SK-N-MC (cell line): ENCODE data around the gene CYP4F22.
"Not testable (repeated sequence)": the region's sequence is repeated elsewhere in the genome, so short reads cannot be mapped to it uniquely, and the experiment has no call there.

Source experiments
- DNase-seq: peaks from one replicate; pipeline ENCODE4 v3.0.0-alpha.2; 2011; ENCODE audit warnings: low read depth, low spot score
- H3K27ac ChIP-seq: fragments of 200-600 bp; sonication (generic); 2 replicates; pipeline ENCODE4 v1.5.1; 2016; ENCODE audit warnings: mixed run types
- H3K36me3 ChIP-seq: fragments of 200-600 bp; sonication (generic); 2 replicates; pipeline ENCODE4 v1.6.1; 2017; ENCODE audit warnings: antibody characterized with exemption, low read length, mixed read lengths; ENCODE audit not compliant: insufficient read depth
- H3K4me3 ChIP-seq: fragments of 200-600 bp; sonication (generic); 2 replicates; pipeline ENCODE4 v1.5.1; 2016
- H3K9ac ChIP-seq: fragments of 200-600 bp; sonication (generic); 2 replicates; pipeline ENCODE4 v1.8.0; 2017; ENCODE audit warnings: mixed run types, mixed read lengths; ENCODE audit not compliant: insufficient read length
- H3K9me3 ChIP-seq: fragments of 200-600 bp; sonication (generic); 2 replicates; pipeline ENCODE4 v1.6.1; 2017; ENCODE audit warnings: low read depth, mild to moderate bottlenecking, antibody characterized with exemption, low read length, moderate library complexity, mixed read lengths
- EZH2 ChIP-seq: fragments of 200-600 bp; sonication (generic); IDR thresholded peaks from one replicate; pipeline ENCODE4 v1.6.1; 2017; ENCODE audit warnings: antibody characterized with exemption
- FOXP2 ChIP-seq: optimal IDR thresholded peaks from 2 replicates; pipeline ENCODE3; 2011; ENCODE audit warnings: mild to moderate bottlenecking, moderate library complexity; ENCODE audit not compliant: insufficient read depth; ENCODE audit errors: extremely low read length, control extremely low read depth
- POLR2AphosphoS5 ChIP-seq: IDR thresholded peaks from 2 replicates; pipeline ENCODE4 v1.6.1; 2012; ENCODE audit warnings: mild to moderate bottlenecking, low read depth, low read length, borderline replicate concordance

The CYP4F22 gene

DNA sequence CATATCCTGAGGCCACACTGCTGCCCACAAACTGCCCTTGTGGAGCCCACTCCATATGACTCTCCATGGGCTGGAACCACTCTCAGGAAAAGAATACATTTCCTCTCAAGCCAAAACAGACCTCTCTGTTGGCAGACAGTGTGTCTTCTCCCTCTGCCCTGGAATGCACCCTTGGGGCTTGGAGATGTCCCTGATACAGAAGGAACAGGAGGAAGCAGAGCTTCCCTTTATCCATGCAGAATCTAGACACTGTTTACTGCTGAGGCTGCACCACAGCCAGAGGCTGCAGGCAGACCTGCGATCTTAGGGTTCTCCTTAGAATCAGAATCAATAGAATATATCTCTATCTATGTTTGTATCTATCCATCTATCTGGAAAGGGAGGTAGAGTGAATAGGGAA, 79.9 kb downstream of the CYP4F22 start:
- H3K9me3 ChIP-seq: no peaks in the 10 kb centered on the region
- H3K36me3 ChIP-seq: no peaks in the 10 kb centered on the region
- H3K27ac ChIP-seq: no peak overlapping the region
- no peak overlapping the region for H3K9ac ChIP-seq
- TF ChIP-seq FOXP2 (no peak), EZH2 (no peak), POLR2AphosphoS5 (no peak)
- DNase-seq: no peak
- no peak overlapping the region for H3K4me3 ChIP-seq

DNA sequence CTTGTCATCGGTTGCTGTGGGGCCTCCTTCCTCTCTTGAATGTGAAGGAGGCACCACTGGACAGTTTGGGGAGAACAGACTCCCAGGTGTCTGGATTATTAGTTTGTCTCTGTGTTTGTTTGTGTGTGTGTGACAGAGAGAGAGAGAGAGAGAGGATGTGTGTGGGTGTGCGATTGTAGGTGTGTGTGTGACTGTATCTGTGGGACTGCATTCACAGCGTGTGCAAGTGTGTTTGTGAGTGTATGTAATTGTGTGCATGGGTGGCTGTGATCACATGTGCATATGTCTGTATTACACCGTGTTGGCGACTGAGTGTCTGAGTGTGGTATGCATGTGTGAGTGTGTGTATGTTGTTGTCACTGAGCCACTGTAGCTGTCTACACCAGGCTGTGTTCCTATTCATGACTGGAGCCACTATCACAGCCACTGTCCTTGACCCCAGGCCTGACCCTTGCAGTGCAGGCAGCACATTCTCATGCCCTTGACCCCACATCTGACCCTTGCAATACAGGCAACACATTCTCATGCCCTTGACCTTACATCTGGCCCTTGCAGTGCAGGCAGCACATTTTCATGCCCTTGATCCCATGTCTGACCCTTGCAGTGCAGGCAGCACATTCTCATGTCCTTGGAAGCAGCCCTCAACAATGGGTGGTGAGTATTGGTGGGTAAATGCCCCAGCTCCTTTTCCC, 81.6 kb downstream of the CYP4F22 start:
- TF ChIP-seq POLR2AphosphoS5 (no peak), FOXP2 (no peak), EZH2 (no peak)
- no peak overlapping the region for H3K9ac ChIP-seq
- no peaks in the 10 kb centered on the region for H3K9me3 ChIP-seq
- no peak for DNase-seq
- H3K36me3 ChIP-seq: no peaks in the 10 kb centered on the region
- no peak overlapping the region for H3K27ac ChIP-seq
- H3K4me3 ChIP-seq: no peak overlapping the region

DNA sequence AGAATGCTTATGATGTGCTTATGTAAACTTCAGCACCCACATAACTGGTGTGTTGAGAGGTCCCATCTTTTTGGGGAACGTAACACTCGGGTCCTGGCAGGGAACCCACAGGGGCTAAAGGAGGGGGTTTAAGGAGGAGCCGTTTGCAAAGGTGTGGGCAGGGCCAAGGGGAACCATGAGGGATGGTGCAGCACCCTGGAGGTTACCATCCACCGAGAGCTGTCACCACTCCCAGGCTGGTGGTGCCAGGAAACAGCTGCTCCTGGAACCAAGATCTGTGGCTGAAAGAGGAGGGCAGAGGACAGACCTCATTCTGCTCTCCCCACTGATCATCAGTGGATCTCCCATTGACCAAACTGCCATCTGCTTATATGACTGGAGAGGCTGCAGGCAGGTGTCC, 83.5 kb downstream of the CYP4F22 start:
- DNase-seq: no peak
- H3K9ac ChIP-seq: no peak overlapping the region
- TF ChIP-seq FOXP2: no peak
- TF ChIP-seq EZH2: no peak
- no peak for TF ChIP-seq POLR2AphosphoS5
- H3K27ac ChIP-seq: no peak overlapping the region
- no peak overlapping the region for H3K4me3 ChIP-seq
- H3K9me3 ChIP-seq: no peaks in the 10 kb centered on the region
- H3K36me3 ChIP-seq: no peaks in the 10 kb centered on the region

DNA sequence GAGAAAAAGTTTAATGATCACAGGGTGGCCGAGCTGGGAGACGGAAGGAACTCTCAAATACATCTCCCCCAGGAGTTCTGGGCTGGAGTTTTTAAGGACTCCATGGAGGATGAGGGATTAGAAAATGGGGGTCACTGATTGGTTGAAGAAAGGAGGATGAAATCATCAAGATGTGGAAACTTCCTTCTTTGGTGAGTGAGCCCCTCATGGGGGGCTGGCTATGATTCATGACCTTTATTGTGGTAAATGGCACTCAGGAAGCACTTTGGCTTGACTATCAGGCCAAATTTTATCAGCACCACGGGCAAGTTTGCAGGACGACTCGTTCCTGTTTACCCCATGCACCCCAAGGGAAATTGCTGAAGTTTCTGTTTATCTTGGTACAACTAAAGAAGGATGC, 84.2 kb downstream of the CYP4F22 start:
- DNase-seq, H3K9ac ChIP-seq, H3K9me3 ChIP-seq, H3K4me3 ChIP-seq, H3K27ac ChIP-seq, H3K36me3 ChIP-seq: not testable (repeated sequence)

DNA sequence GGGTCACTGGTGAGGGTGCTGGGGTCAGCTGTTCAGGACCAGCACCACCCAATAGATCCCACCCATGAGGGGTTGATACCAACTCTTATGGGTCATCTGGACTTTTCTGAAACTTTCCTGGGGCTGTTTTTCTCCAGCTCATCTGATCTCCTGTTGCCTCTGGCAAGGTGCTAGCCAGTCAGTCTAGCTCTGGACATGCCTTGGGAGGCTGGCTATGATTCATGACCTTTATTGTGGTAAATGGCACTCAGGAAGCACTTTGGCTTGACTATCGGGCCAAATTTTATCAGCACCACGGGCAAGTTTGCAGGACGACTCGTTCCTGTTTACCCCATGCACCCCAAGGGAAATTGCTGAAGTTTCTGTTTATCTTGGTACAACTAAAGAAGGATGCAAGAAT, 85.4 kb downstream of the CYP4F22 start:
- H3K27ac ChIP-seq, H3K9me3 ChIP-seq, H3K9ac ChIP-seq, H3K36me3 ChIP-seq, DNase-seq, H3K4me3 ChIP-seq: not testable (repeated sequence)

DNA sequence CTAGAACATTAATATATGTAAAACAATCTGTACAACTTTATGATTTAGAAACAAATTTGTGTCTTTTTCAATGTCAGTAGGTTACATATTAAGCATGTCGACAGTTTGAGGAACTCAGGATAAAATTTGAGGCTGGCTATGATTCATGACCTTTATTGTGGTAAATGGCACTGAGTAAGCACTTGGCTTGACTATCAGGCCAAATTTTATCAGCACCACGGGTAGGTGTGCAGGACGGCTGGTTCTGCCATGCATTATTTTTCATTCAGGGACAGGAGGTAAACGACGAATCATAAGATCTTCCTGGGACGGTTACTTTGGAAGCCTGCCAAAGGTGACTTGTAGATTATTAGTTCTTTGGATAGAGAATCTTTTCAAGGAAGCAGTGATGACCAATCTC, 86.7 kb downstream of the CYP4F22 start:
- no peaks in the 10 kb centered on the region for H3K9me3 ChIP-seq
- H3K9ac ChIP-seq: no peak overlapping the region
- H3K36me3 ChIP-seq: no peaks in the 10 kb centered on the region
- no peak overlapping the region for H3K4me3 ChIP-seq
- no peak overlapping the region for H3K27ac ChIP-seq
- no peak for DNase-seq
- TF ChIP-seq POLR2AphosphoS5 (no peak), FOXP2 (no peak), EZH2 (no peak)
